RWPE2 (cell line): ENCODE measurements around the gene GDI1.

Experiments used
- ATAC-seq: fragments of 200-7000 bp; cut with Tn5 transposase; 3 replicates; pipeline ENCODE4 v1.9.1; 2021; ENCODE audit warnings: low read depth
- DNase-seq: peaks from one replicate; pipeline ENCODE4 v3.0.0-alpha.2; 2020; ENCODE audit warnings: low spot score
- H3K27ac ChIP-seq: fragments of 450-650 bp; 2 replicates; pipeline ENCODE4 v1.5.1; 2017; ENCODE audit warnings: mild to moderate bottlenecking; ENCODE audit not compliant: poor library complexity, severe bottlenecking
- H3K27me3 ChIP-seq: fragments of 250-450 bp; sonication (Bioruptor Pico); 2 replicates; pipeline ENCODE4 v1.5.1; 2021; ENCODE audit warnings: mild to moderate bottlenecking, moderate library complexity; ENCODE audit not compliant: insufficient read depth, poor library complexity, severe bottlenecking
- H3K36me3 ChIP-seq: fragments of 250-450 bp; sonication (Bioruptor Pico); 2 replicates; pipeline ENCODE4 v1.5.1; 2020; ENCODE audit warnings: low read depth, mild to moderate bottlenecking, moderate library complexity
- H3K4me1 ChIP-seq: fragments of 250-450 bp; sonication (Bioruptor Pico); 2 replicates; pipeline ENCODE4 v1.5.1; 2021; ENCODE audit warnings: mild to moderate bottlenecking, moderate library complexity; ENCODE audit not compliant: insufficient read depth, poor library complexity, severe bottlenecking
- H3K4me3 ChIP-seq: fragments of 250-450 bp; sonication (Bioruptor Pico); 2 replicates; pipeline ENCODE4 v1.5.1; 2021; ENCODE audit warnings: mild to moderate bottlenecking, moderate library complexity; ENCODE audit not compliant: severe bottlenecking
- H3K9me3 ChIP-seq: fragments of 250-450 bp; sonication (Bioruptor Pico); 2 replicates; pipeline ENCODE4 v1.5.1; 2021; ENCODE audit warnings: mild to moderate bottlenecking, moderate library complexity; ENCODE audit not compliant: severe bottlenecking
- TF ChIP-seq, protein P1 (sequence below): fragments of 450-650 bp; IDR thresholded peaks from one replicate; pipeline ENCODE4 v1.5.1; 2017; ENCODE audit warnings: mild to moderate bottlenecking, moderate library complexity; ENCODE audit not compliant: poor library complexity, severe bottlenecking

Gene GDI1

GRCh38 chrX:154486396-154487207 lies 49.6 kb downstream of the GDI1 start, which contains the start of gene UBL4A:
Gene UBL4A, minus strand, starts transcription at chrX:154486615. Its CDS starts 31 bp downstream, at chrX:154486584.
- H3K27ac ChIP-seq: peak within 1 kb of the TSS; percentile 80
- H3K4me1 ChIP-seq: no peaks in the 10 kb centered on the region
- H3K36me3 ChIP-seq: peaks cover 32% of the 10 kb centered on the region
- H3K4me3 ChIP-seq: peak within 1 kb of the TSS; percentile 64
- ATAC-seq: peak; percentile 33
- TF ChIP-seq, protein P1, sequence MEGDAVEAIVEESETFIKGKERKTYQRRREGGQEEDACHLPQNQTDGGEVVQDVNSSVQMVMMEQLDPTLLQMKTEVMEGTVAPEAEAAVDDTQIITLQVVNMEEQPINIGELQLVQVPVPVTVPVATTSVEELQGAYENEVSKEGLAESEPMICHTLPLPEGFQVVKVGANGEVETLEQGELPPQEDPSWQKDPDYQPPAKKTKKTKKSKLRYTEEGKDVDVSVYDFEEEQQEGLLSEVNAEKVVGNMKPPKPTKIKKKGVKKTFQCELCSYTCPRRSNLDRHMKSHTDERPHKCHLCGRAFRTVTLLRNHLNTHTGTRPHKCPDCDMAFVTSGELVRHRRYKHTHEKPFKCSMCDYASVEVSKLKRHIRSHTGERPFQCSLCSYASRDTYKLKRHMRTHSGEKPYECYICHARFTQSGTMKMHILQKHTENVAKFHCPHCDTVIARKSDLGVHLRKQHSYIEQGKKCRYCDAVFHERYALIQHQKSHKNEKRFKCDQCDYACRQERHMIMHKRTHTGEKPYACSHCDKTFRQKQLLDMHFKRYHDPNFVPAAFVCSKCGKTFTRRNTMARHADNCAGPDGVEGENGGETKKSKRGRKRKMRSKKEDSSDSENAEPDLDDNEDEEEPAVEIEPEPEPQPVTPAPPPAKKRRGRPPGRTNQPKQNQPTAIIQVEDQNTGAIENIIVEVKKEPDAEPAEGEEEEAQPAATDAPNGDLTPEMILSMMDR: no peak
- DNase-seq: peak; percentile 64
- no peaks in the 10 kb centered on the region for H3K9me3 ChIP-seq
- no peaks in the 10 kb centered on the region for H3K27me3 ChIP-seq

- TF ChIP-seq, protein P1: no peak
- Histone ChIP-seq H3K27me3 (no peaks in the 10 kb centered on the region), H3K9me3 (no peaks in the 10 kb centered on the region), H3K27ac (peak overlapping the region; percentile 80), H3K4me1 (no peaks in the 10 kb centered on the region), H3K36me3 (peaks cover 32% of the 10 kb centered on the region), H3K4me3 (no peak overlapping the region)
- DNase-seq (peak; percentile 36), ATAC-seq (no peak)
Measured at GRCh38 chrX:154487518-154488290, 50.8 kb downstream of the GDI1 start.

DNA sequence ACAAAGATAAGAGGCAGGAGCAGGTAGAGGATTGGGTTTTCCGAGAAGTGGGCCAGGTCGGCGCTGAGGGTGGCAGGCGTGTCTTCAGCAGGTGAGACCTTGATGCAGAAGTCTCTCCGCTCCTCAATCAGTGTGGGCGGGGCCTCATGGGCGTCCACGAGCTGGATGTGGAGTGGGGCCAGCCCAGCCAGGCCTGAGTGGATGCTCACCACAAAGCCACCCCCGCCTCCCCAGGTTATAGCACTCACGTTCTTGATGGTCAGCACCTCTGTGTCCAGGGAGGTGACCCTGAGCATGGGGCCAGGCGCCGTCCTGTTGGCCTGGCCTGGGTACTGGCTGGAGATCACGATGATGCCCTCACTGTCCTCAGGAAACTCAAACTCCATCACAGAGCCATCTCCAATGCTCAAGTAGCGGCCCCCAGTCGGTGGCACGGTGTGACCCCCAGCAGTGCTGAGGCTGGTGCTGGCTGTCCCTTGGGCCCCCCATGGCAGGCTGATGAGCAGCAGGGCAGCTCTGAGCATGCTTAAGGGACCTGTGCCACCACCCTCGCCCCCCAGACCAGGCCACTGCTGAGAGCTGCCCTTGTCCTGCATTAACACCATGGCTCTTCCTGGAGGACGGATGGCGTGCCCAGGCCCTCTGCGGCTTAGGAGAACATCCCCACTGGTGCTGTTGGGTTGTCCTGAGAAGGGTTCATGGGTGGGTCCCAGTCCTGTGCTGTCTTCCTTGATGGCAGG lies 51.6 kb downstream of the GDI1 start:
- Histone ChIP-seq H3K9me3 (no peaks in the 10 kb centered on the region), H3K36me3 (peaks cover 32% of the 10 kb centered on the region), H3K27ac (no peak overlapping the region), H3K4me3 (no peak overlapping the region), H3K27me3 (no peaks in the 10 kb centered on the region), H3K4me1 (no peaks in the 10 kb centered on the region)
- ATAC-seq: no peak
- TF ChIP-seq, protein P1: no peak
- peak; percentile 40 for DNase-seq

- Histone ChIP-seq H3K27me3 (no peaks in the 10 kb centered on the region), H3K4me3 (peak overlapping the region; percentile 60), H3K9me3 (no peaks in the 10 kb centered on the region), H3K36me3 (peaks cover 26% of the 10 kb centered on the region), H3K4me1 (no peaks in the 10 kb centered on the region), H3K27ac (peak overlapping the region; percentile 64)
- TF ChIP-seq, protein P1: no peak
- no peak for DNase-seq
- no peak for ATAC-seq
Measured at GRCh38 chrX:154489182-154489581, 52.2 kb downstream of the GDI1 start.
